Measurements from ENCODE around the gene ATP6V1G2.

ATP6V1G2 gene

DNA sequence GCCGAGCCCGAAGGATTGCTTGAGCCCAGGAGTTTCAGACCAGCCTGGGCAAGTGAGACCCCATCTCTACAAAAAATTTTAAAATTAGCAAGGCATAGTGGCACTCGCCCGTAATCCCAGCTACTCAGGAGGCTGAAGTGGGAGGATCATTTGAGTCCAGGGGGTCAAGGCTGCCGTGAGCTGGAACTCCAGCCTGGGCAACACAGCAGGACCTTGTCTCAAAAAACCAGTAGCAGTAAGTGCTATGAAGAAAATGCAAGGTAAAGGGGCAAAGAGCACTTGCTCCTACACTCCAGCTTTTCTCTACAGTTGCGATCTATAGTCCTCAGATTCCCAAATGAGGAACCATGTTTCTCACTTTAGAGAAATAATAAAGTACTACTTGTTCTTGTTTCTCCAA, 2.8 kb downstream of the ATP6V1G2 start:
- Histone ChIP-seq H3K36me3 (ENCODE audit: insufficient read depth, low read depth, low read length) (peaks cover 33% of the 10 kb centered on the region), H3K9me3 (ENCODE audit: insufficient read depth, low read depth, low read length) (no peaks in the 10 kb centered on the region), H3K9ac (ENCODE audit: low read depth, low read length) (no peak overlapping the region), H3K27ac (ENCODE audit: low read length) (no peak overlapping the region), H3K4me3 (ENCODE audit: low read length) (no peak overlapping the region), H3K27me3 (ENCODE audit: insufficient read depth, low read length) (no peaks in the 10 kb centered on the region), H3K4me1 (ENCODE audit: insufficient read depth, low read length) (peaks cover 20% of the 10 kb centered on the region)

DNA sequence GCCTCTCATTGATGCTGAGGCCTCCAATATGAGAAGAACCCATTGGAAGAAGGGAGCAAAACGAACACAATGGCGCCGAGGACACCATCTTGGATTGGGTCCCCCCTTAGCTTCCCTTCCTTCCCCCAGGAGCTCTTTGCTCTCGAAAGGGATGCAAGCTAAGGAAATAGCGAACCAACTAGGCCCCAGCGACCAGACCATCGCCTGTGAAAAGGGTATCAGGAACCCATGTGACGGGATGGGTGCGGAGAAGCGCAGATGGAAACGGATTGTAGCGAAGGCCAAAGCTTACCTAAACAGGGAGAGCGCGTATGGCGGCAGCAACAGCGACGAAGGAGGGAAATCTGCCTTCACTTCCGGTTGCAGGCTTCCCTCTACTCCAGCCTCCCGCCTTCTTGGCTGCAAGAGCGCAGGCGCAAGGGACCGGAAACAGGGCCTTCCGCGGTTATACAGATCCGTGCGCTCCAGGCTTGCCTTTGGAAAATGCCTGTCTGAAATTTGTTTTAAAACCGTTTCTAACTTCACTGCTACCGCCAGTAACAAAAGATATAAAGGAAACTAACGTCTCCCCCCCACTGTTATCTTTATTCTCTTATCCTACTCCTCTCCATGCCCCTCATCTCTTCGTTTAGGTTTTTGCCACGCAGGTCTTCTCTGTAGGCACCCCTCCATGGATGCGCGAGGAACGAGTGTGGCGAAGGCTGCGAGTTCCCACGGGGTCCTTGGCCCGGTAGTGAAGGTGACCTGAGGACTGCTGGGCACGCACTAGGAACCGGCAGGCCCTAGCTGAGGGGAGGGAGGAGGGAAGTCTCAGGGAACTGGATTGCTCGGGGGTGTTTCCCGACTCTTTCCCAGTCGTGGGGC, 4.5 kb downstream of the ATP6V1G2 start, which contains the start of gene DDX39B:
Gene DDX39B (minus strand): TSS at position 346 of the 864 bp plus-strand sequence. CDS start 1,471 bp downstream, outside the sequence.
- H3K36me3 ChIP-seq (ENCODE audit: insufficient read depth, low read depth, low read length) = peaks cover 46% of the 10 kb centered on the region
- H3K27ac ChIP-seq (ENCODE audit: low read length) = peak within 1 kb of the TSS; percentile 92
- no peaks in the 10 kb centered on the region for H3K27me3 ChIP-seq (ENCODE audit: insufficient read depth, low read length)
- H3K4me1 ChIP-seq (ENCODE audit: insufficient read depth, low read length) = peaks cover 20% of the 10 kb centered on the region
- peak within 1 kb of the TSS; percentile 99 for H3K9ac ChIP-seq (ENCODE audit: low read depth, low read length)
- no peaks in the 10 kb centered on the region for H3K9me3 ChIP-seq (ENCODE audit: insufficient read depth, low read depth, low read length)
- H3K4me3 ChIP-seq (ENCODE audit: low read length) = peak within 1 kb of the TSS; percentile 97

DNA sequence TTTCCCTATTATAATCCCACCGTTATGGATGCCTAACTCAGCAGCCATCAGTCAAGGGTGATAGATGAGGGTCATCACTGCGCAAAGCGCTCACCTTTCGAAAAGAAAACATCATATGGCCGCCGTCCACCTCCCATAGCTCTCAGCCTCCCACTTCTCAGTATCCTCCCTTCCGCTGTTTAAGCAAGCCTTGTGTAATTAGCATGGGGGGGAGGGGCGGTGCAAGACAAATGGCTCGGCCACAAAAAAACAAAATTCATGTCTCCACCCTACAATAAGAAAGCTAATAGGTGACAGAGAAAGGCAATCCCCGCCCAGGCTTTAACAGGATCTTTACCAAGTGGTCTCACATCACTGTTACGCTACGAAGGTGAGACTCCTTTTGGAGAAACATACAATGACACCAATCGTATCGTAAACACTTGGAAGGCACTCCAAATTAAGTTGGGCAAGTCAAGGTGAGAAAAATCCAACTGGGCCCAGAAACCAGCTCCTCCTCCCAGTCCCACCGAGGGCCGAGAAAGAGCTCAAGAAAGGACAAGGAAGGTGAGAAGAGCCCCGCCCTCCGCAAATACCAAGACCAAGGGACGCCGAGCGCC, 5.2 kb downstream of the ATP6V1G2 start:
- Histone ChIP-seq H3K4me1 (ENCODE audit: insufficient read depth, low read length) (peaks cover 18% of the 10 kb centered on the region), H3K9ac (ENCODE audit: low read depth, low read length) (peak overlapping the region; percentile 99), H3K4me3 (ENCODE audit: low read length) (peak overlapping the region; percentile 97), H3K27me3 (ENCODE audit: insufficient read depth, low read length) (no peaks in the 10 kb centered on the region), H3K27ac (ENCODE audit: low read length) (peak overlapping the region; percentile 92), H3K9me3 (ENCODE audit: insufficient read depth, low read depth, low read length) (no peaks in the 10 kb centered on the region), H3K36me3 (ENCODE audit: insufficient read depth, low read depth, low read length) (peaks cover 53% of the 10 kb centered on the region)

DNA sequence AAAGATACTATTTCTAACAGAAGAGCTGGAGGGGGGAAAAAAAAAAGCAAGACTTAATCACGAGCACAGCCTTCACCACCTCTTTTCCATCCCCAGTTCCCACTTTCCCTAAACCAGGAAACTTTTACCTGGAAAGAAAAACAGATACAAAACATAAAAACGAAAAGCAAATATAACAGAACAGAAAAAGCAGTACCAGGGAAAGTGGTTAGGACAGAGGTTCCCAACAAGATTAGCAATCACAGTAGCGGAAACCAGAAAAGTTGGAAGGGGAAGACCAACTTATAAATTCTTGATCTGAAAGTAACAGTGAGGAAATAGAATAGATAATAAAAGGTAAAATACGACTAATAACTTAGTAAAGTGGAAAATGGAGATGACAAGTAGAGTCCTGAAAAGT, 5.8 kb downstream of the ATP6V1G2 start:
- Histone ChIP-seq H3K27me3 (ENCODE audit: insufficient read depth, low read length) (no peaks in the 10 kb centered on the region), H3K9ac (ENCODE audit: low read depth, low read length) (peak overlapping the region; percentile 99), H3K36me3 (ENCODE audit: insufficient read depth, low read depth, low read length) (peaks cover 58% of the 10 kb centered on the region), H3K4me1 (ENCODE audit: insufficient read depth, low read length) (peaks cover 17% of the 10 kb centered on the region), H3K9me3 (ENCODE audit: insufficient read depth, low read depth, low read length) (no peaks in the 10 kb centered on the region), H3K4me3 (ENCODE audit: low read length) (peak overlapping the region; percentile 97), H3K27ac (ENCODE audit: low read length) (peak overlapping the region; percentile 92)

DNA sequence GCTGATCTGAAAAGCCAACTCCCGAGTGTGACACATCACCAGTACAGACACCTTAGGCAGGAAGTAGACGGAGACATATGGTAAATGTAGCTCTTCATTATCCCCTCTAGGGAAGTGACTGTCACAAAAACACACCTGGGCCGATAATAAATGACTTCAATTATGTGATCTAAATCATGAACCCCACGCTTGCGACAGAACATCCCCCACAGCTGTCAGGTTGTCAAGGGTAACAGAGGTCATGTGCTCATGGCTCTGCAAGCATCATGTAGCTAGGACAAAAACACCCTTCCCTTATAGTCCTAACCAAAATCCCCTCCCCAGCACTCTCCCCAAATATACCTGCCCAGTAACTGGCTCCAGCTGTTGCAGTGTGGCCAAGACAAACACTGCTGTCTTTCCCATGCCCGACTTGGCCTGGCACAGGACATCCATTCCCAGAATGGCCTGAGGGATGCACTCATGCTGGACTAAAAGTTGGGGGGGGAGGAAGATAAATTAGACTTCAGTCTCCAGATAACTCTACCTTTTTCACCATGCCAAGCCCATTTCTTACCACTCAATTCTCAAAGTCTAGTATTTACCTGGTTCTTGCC, 7.5 kb downstream of the ATP6V1G2 start:
- Histone ChIP-seq H3K4me3 (ENCODE audit: low read length) (peak overlapping the region; percentile 97), H3K4me1 (ENCODE audit: insufficient read depth, low read length) (peaks cover 17% of the 10 kb centered on the region), H3K9ac (ENCODE audit: low read depth, low read length) (peak overlapping the region; percentile 99; the same call in 1 of the 2 replicates), H3K9me3 (ENCODE audit: insufficient read depth, low read depth, low read length) (no peaks in the 10 kb centered on the region), H3K27ac (ENCODE audit: low read length) (no peak overlapping the region), H3K36me3 (ENCODE audit: insufficient read depth, low read depth, low read length) (peaks cover 75% of the 10 kb centered on the region), H3K27me3 (ENCODE audit: insufficient read depth, low read length) (no peaks in the 10 kb centered on the region)

DNA sequence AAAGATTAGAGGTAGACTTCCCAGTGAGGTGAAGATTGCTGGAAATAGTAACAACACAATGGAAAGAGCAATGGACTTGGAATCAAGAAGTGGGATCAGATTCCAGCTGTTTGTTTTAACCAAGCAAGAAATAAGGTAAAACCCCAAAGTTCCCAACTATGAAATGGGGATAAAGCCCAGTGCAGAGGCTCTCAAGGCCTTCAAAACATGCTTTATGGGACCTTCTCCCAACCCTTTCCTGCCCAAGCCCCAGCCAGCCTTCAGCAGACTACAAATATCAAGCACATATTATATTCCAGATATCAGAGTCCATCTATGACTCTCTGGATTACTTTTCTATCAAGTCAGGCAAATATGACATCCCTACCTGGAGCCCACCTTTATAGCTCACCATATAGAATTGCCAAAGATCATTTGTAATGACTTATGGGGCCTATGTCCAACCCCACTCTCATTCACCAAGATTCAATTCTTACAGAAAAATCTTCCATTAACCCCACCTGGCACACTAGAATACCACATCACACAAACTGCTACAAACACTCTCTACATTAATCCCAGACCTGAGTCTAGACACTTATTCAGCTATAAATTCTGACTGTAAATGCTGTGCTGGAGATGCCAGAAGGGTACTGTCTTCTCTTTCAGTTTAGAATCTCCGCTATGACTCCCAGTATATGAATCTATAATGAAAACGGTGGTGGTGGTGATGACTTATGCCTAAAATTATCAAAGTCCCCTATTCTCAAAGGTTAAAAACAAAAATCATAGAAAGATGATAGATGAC, 10.7 kb downstream of the ATP6V1G2 start:
- Histone ChIP-seq H3K9ac (ENCODE audit: low read depth, low read length) (no peak overlapping the region), H3K36me3 (ENCODE audit: insufficient read depth, low read depth, low read length) (peaks cover 100% of the 10 kb centered on the region), H3K27me3 (ENCODE audit: insufficient read depth, low read length) (no peaks in the 10 kb centered on the region), H3K27ac (ENCODE audit: low read length) (no peak overlapping the region), H3K4me1 (ENCODE audit: insufficient read depth, low read length) (peaks cover 14% of the 10 kb centered on the region), H3K9me3 (ENCODE audit: insufficient read depth, low read depth, low read length) (no peaks in the 10 kb centered on the region), H3K4me3 (ENCODE audit: low read length) (no peak overlapping the region)

DNA sequence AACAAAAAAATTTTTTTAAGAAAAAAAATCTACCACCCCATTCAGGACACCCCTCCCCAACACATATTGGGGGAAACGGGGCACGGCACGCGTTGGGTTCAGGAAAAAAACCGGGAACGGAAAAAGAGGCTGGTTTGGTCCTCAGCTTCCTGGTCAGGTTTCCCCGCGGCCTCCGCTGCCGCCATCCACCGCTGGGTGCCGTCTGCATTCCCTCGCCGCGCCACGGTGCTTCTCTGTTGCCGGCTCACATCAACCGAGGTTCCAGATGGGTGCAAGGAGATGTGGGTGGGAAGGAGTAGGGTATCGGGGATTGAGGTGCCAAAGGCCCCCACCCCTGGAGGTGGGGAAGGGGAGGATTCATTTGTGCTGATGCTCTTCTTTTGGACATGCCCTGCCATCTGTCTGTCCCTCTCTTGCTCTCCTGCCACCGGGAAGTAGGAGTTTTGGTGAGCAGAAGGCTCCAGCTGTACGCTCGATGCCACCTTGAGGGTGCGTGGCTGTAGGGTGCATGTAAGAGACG, 11.8 kb downstream of the ATP6V1G2 start:
- no peak overlapping the region for H3K27ac ChIP-seq (ENCODE audit: low read length)
- peaks cover 5% of the 10 kb centered on the region; the same call in 1 of the 2 replicates for H3K4me1 ChIP-seq (ENCODE audit: insufficient read depth, low read length)
- H3K36me3 ChIP-seq (ENCODE audit: insufficient read depth, low read depth, low read length) = peaks cover 100% of the 10 kb centered on the region
- no peak overlapping the region for H3K4me3 ChIP-seq (ENCODE audit: low read length)
- H3K9ac ChIP-seq (ENCODE audit: low read depth, low read length) = no peak overlapping the region
- H3K9me3 ChIP-seq (ENCODE audit: insufficient read depth, low read depth, low read length) = no peaks in the 10 kb centered on the region
- no peaks in the 10 kb centered on the region for H3K27me3 ChIP-seq (ENCODE audit: insufficient read depth, low read length)

DNA sequence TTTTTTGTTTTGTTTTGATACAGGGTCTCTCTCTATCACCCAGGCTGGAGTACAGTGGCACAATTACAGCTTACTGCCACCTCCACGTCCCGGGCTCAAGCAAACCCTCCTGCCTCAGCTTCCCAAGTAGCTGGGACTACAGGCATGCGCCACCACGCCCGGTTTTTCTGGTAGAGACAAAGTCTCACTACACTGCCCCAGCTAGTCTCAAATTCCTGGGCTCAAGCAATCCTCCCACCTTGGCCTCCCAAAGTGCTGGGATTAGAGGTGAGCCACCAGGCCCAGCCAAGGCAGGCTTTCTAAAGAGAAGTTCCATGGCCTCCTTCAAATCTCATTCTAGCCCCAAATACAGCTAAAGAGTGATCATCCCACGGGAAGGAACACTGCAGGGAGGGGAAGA, 12.4 kb downstream of the ATP6V1G2 start:
- Histone ChIP-seq H3K27me3 (ENCODE audit: insufficient read depth, low read length) (no peaks in the 10 kb centered on the region), H3K36me3 (ENCODE audit: insufficient read depth, low read depth, low read length) (peaks cover 98% of the 10 kb centered on the region), H3K9me3 (ENCODE audit: insufficient read depth, low read depth, low read length) (no peaks in the 10 kb centered on the region), H3K4me3 (ENCODE audit: low read length) (no peak overlapping the region), H3K4me1 (ENCODE audit: insufficient read depth, low read length) (peaks cover 1% of the 10 kb centered on the region; the same call in 1 of the 2 replicates), H3K27ac (ENCODE audit: low read length) (no peak overlapping the region), H3K9ac (ENCODE audit: low read depth, low read length) (no peak overlapping the region)

DNA sequence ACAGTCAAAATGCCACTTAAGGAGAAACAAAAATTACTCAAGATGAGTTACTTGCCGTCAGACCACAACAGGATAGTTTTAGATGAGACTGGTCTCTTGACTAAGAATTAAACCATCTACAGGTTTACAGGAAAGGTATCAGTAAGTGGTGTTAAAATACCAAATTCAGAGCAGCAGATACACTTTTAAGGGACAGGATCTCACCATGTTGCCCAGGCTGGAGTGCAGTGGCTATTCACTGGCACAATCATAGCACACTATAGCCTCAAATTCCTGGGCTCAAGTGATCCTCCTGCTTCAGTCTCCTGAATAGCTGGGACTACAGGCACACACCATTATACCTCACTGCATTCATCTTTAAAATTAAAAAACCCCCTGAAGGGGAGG, 13.0 kb downstream of the ATP6V1G2 start:
- H3K27me3 ChIP-seq (ENCODE audit: insufficient read depth, low read length) = no peaks in the 10 kb centered on the region
- peaks cover 93% of the 10 kb centered on the region for H3K36me3 ChIP-seq (ENCODE audit: insufficient read depth, low read depth, low read length)
- H3K27ac ChIP-seq (ENCODE audit: low read length) = no peak overlapping the region
- H3K4me3 ChIP-seq (ENCODE audit: low read length) = no peak overlapping the region
- no peak overlapping the region for H3K9ac ChIP-seq (ENCODE audit: low read depth, low read length)
- no peaks in the 10 kb centered on the region for H3K9me3 ChIP-seq (ENCODE audit: insufficient read depth, low read depth, low read length)
- H3K4me1 ChIP-seq (ENCODE audit: insufficient read depth, low read length) = no peaks in the 10 kb centered on the region

DNA sequence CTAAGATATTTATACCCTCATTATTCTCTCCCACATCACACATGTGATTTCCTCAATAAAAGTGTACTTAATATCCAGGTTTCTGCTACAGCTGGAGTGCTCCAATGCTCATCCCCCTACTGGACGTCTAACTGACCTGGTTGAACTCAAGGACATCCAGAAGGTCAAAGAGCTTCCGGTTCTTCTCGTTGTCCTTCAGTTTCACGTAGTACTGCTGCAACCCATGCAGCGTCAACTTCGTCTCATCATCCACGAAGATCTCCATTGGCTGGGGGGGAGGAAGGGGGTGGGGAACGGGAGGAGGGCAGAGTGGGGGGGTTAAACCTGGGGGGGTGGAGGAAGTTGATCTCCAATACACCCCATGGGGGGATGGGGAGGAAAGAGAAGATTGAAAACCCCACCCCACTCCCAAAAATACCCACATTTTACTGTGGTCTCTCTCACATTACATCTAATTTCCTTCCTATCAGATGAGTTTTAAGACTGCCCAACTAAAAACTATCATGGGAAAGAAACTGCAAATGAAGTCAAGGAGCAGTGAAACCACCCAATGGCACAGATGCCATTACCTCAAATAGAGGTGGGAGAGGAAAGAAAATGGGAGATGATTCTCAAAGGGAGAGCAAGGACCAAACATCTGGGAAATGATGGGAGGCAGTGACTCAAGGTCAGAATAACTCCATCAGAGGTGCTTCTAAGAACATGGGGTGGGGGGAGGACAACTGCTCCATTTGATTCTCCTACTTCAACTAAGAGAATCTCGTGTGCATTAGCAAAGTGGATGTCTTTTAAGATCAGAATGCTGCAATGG, 13.6 kb downstream of the ATP6V1G2 start:
- H3K27ac ChIP-seq (ENCODE audit: low read length) = no peak overlapping the region
- H3K9ac ChIP-seq (ENCODE audit: low read depth, low read length) = no peak overlapping the region
- H3K9me3 ChIP-seq (ENCODE audit: insufficient read depth, low read depth, low read length) = no peaks in the 10 kb centered on the region
- H3K4me3 ChIP-seq (ENCODE audit: low read length) = no peak overlapping the region
- peaks cover 87% of the 10 kb centered on the region for H3K36me3 ChIP-seq (ENCODE audit: insufficient read depth, low read depth, low read length)
- no peaks in the 10 kb centered on the region for H3K27me3 ChIP-seq (ENCODE audit: insufficient read depth, low read length)
- no peaks in the 10 kb centered on the region for H3K4me1 ChIP-seq (ENCODE audit: insufficient read depth, low read length)
